Measurements from ENCODE around the gene MAGI2. TPM values are rescaled to one million over a fixed set of nuclear protein-coding genes. Genes with fewer than 3 reads are reported as not detected.

MAGI2 gene
- total RNA-seq, 6 experiments from 2014 or later: 7.1 to 9.8 (median 8.5) TPM

DNA sequence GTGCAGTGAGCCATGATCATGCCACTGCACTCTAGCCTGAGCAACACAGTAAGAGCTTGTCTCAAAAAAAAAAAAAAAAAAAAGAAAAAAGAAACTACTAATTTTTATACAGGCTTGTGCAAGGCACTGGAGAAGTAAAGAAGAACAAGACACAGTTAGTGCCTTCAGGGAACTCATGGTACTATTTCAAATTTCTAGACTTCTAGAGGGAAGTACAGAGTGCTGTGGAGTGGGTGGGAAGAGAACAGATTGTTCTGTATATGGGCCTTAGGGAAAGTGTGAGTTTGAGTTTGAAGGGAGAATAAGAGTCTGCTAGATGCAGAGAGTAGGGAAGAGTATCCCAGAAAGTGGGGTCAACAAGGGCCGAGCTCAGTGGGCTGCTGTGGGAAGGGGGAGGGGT lies 1420.1 kb downstream of the MAGI2 start:
- Mint-ChIP-seq H3K4me3 (no peak overlapping the region), H3K27ac (no peak overlapping the region), H3K27me3 (ENCODE audit: insufficient read depth) (peaks cover 9% of the 10 kb centered on the region), H3K4me1 (ENCODE audit: low read depth) (no peaks in the 10 kb centered on the region), H3K36me3 (ENCODE audit: low read depth) (no peaks in the 10 kb centered on the region), H3K9me3 (no peaks in the 10 kb centered on the region)
- TF ChIP-seq, protein P1, sequence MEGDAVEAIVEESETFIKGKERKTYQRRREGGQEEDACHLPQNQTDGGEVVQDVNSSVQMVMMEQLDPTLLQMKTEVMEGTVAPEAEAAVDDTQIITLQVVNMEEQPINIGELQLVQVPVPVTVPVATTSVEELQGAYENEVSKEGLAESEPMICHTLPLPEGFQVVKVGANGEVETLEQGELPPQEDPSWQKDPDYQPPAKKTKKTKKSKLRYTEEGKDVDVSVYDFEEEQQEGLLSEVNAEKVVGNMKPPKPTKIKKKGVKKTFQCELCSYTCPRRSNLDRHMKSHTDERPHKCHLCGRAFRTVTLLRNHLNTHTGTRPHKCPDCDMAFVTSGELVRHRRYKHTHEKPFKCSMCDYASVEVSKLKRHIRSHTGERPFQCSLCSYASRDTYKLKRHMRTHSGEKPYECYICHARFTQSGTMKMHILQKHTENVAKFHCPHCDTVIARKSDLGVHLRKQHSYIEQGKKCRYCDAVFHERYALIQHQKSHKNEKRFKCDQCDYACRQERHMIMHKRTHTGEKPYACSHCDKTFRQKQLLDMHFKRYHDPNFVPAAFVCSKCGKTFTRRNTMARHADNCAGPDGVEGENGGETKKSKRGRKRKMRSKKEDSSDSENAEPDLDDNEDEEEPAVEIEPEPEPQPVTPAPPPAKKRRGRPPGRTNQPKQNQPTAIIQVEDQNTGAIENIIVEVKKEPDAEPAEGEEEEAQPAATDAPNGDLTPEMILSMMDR (IDR thresholded peaks at IDR 0.05): no peak
- no peak for DNase-seq

DNA sequence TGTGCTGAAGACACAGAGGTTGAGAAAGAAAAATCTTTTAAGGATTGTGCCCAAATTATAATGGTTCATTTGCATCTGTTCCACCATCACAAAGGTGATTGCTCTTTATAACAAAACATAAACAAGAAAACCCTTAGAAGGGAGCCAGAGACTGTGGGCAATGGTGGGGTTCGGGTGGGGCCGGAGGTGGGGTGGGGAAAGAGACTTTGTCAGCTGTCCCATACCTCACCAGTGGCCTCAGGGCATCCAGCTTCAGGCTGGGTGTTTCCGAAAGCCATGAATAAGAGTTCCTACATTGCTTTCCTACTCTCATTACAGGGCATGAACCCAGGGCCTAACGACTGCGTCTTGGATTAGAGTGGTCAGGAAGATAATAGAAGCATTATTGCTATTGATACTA lies 1427.0 kb downstream of the MAGI2 start:
- H3K27me3 Mint-ChIP-seq (ENCODE audit: insufficient read depth): no peaks in the 10 kb centered on the region
- TF ChIP-seq, protein P1 (IDR thresholded peaks at IDR 0.05): no peak
- H3K27ac Mint-ChIP-seq: no peak overlapping the region
- H3K4me1 Mint-ChIP-seq (ENCODE audit: low read depth): peaks cover 2% of the 10 kb centered on the region
- no peaks in the 10 kb centered on the region for H3K9me3 Mint-ChIP-seq
- no peak for DNase-seq
- no peak overlapping the region for H3K4me3 Mint-ChIP-seq
- H3K36me3 Mint-ChIP-seq (ENCODE audit: low read depth): no peaks in the 10 kb centered on the region

DNA sequence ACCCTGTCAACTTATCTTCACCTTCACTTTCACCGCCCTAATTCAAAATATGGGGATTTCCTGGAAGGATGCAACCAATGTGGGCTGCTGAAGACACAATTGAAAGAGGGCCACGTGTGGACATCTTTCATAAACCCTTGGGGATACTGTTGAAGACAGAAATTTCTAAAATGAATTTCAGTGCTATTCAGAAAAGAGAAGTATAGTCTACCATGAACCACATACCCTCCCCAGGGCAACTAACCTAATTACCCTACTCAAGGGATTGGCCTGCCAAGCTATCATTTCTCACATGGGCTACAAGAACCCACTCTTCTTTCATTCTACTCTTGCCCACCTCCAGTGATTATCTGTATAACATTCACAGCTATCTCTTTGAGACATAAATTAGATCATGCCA lies 1428.9 kb downstream of the MAGI2 start:
- H3K4me3 Mint-ChIP-seq: no peak overlapping the region

DNA sequence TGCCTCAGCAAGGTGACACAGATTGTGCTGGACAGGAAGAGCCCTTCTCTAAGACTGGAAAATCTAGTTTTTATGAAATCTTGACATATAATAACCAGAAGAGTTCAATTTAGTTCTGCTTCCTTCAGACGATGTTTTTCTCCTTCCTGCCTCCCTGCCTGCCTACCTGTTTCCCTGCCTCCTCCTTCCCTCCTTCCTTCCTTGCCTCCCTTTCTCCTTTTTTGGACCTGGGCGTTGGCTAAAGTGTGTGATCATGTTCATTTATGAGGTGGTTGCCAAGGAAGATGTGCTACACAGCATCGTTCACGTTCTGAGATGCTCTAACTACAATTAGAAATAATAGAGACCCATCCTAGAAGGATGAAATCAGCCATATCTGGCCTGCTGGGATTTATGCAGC lies 1430.3 kb downstream of the MAGI2 start:
- Mint-ChIP-seq H3K9me3 (no peaks in the 10 kb centered on the region), H3K4me1 (ENCODE audit: low read depth) (peaks cover 26% of the 10 kb centered on the region), H3K36me3 (ENCODE audit: low read depth) (no peaks in the 10 kb centered on the region), H3K27me3 (ENCODE audit: insufficient read depth) (no peaks in the 10 kb centered on the region), H3K4me3 (no peak overlapping the region), H3K27ac (no peak overlapping the region)
- TF ChIP-seq, protein P1 (IDR thresholded peaks at IDR 0.05): no peak
- DNase-seq: no peak

More for the DNA sequence above, 1428.9 kb downstream of the MAGI2 start:
- Mint-ChIP-seq H3K27ac (no peak overlapping the region), H3K9me3 (no peaks in the 10 kb centered on the region), H3K4me1 (ENCODE audit: low read depth) (peaks cover 16% of the 10 kb centered on the region), H3K27me3 (ENCODE audit: insufficient read depth) (no peaks in the 10 kb centered on the region), H3K36me3 (ENCODE audit: low read depth) (no peaks in the 10 kb centered on the region)
- DNase-seq: no peak
- TF ChIP-seq, protein P1 (IDR thresholded peaks at IDR 0.05): no peak

DNA sequence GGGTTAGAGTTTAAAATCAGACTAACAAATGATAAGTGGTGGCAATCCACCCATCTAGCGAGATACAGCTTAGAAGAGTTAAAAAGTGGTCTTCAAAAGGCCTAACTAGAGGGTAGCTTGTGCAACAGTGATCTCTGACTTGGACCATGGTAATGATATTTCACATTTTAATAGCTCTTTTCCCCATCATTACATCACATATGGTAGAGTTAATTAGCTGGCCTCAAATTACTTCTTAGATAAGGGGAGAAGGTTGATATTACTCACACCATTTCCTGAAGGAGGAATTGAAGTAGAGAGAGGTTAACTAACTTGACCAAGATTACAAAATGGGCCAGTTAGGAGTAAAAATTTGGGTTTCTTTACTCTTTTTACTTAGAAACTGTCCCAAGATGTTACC lies 1431.3 kb downstream of the MAGI2 start:
- Mint-ChIP-seq H3K9me3 (no peaks in the 10 kb centered on the region), H3K4me1 (ENCODE audit: low read depth) (peaks cover 36% of the 10 kb centered on the region), H3K27ac (no peak overlapping the region), H3K27me3 (ENCODE audit: insufficient read depth) (no peaks in the 10 kb centered on the region), H3K36me3 (ENCODE audit: low read depth) (no peaks in the 10 kb centered on the region), H3K4me3 (no peak overlapping the region)
- no peak for DNase-seq
- TF ChIP-seq, protein P1 (IDR thresholded peaks at IDR 0.05): no peak

DNA sequence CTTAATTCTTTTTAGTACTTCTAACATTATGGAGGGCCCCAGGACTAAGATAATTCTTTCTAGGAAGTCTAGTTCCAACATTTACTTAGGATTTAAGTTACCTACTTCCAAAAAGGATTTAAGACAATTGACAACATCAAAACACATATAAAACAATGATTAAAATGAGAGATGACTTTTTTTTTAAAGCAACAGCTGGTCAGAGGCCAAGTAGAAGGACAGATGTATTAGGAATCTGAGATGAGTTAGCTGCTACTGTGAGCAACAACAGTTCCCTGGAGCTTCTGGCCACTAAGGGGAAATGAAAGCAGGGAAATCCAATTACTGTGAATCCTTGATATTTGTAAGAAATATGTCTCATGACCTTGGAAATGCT lies 1432.6 kb downstream of the MAGI2 start:
- H3K36me3 Mint-ChIP-seq (ENCODE audit: low read depth): no peaks in the 10 kb centered on the region
- H3K4me1 Mint-ChIP-seq (ENCODE audit: low read depth): peaks cover 36% of the 10 kb centered on the region
- H3K27me3 Mint-ChIP-seq (ENCODE audit: insufficient read depth): peaks cover 2% of the 10 kb centered on the region; the same call in 1 of the 2 replicates
- peak overlapping the region; percentile 70 for H3K4me3 Mint-ChIP-seq
- no peaks in the 10 kb centered on the region for H3K9me3 Mint-ChIP-seq
- TF ChIP-seq, protein P1 (IDR thresholded peaks at IDR 0.05): peak; percentile 43
- no peak for DNase-seq
- H3K27ac Mint-ChIP-seq: peak overlapping the region; percentile 88

All from HFFc6 (cell line).